NAMALWA (cell line): ENCODE data around the gene HDAC5.
A peak's percentile ranks its signal among the peaks of the same experiment; 100 is the strongest.
"Not testable (repeated sequence)": the region's sequence is repeated elsewhere in the genome, so short reads cannot be mapped to it uniquely, and the experiment has no call there.

Experiments used
- DNase-seq: peaks from one replicate; pipeline ENCODE4 v3.0.0-alpha.2; 2015; ENCODE audit warnings: low spot score

The HDAC5 gene

GRCh38 chr17:44110823-44111633 is 12.4 kb downstream of the HDAC5 start:
- DNase-seq, result peak; percentile 54

GRCh38 chr17:44110011-44110686 is 13.3 kb downstream of the HDAC5 start:
- DNase-seq, result no peak

GRCh38 chr17:44109312-44109630 is 14.2 kb downstream of the HDAC5 start:
- no peak for DNase-seq

DNA sequence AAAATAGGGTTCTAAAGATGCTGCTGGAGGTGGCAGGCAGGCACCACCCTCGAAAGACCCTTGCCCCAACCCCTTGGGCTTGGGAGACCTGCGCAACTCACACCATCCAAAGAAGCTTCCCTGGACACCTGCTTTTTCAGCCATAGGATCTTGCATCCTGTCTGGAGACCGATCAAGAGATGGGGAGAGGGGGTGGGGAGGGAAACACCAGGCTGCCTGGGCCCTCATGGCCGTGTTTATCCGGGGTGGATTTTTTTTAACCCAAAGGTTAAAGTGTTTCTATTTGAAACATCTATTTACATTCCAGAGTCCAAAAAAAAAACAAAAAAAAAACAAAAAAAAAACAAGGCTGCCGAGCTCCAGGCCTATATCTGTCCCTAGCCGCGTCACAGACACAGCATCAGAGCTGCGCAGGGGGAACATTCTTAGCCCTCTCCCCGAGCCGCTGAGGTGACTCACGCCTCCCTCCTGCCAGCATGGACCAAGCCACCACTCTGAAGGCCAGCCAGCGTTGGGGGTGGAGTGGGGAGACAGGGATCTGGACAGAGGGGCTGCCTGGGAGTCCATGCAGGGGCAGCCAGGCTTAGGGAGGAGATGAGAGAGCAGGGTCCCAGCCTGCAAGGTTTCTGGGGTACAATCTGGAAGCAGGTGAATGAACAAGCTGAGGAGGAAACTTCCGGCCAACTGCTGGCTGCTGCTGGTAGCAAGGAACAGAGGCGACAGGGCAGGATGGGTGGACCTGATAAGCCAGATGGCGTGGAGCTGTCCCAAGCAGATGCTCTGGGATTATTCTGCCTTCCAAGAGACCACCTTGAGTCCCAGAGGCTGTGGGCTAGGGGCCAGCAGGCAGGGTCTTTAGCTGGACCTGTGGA is 14.8 kb downstream of the HDAC5 start:
- DNase-seq, result no peak

DNA sequence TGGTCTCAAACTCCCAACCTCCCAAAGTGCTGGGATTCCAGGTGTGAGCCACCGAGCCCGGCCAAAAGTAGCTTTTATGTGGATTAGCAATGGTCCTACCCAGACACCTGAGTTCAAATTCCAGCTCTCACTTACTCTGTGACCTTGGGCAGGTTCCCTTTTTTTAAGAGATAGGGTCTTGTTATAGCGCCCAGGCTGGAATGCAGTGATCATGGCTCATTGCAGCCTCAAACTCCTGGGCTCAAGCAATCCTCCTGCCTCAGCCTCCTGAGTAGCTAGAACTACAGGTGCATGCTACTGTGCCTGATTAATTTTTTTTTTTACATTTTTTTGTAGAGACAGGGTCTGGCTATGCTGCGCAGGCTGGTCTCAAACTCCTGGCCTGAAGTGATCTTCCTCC is 16.6 kb downstream of the HDAC5 start:
- no peak for DNase-seq

- peak; percentile 52 for DNase-seq
These were observed 17.5 kb downstream of the HDAC5 start for GRCh38 chr17:44105941-44106340.

DNA sequence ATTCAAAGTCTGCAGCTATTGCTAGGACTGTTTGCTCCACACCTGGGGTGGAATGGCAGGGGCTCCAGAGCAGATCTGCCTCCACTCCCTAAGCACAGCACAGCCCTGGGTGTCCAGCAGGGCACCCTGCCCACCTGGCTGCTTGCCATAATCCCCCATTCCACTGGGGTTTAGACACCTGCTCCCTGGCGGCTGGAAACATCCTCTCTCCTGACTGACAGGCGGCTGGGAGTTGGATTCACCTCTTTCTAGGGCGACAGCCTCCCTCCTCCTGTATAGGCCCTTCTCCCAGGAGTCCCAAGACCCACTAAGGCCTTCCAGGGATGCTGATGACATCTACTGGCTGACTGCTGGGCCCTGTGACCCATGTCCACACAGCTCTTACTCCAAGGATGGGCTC is 18.0 kb downstream of the HDAC5 start:
- DNase-seq, result no peak

GRCh38 chr17:44102849-44103622 is 20.4 kb downstream of the HDAC5 start:
- no peak for DNase-seq

DNA sequence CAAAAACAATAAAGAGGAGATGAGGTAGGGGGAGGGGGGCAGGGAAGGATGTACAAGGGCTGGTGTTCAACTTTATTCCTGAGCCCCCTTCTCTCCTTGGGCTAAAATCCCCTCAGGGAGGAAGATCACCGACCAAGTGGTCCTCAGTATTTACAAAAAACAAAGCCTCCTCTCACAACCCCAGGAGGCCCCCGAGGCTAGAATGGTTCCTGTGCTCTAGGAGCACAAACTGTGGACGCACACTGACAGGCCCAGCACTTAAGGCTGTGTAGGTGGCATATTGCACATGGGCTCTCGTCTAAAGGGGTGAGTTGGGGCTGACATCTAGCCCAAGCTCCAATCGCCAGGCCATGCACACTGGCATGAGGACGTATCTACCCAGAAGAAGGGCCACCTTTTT is 21.6 kb downstream of the HDAC5 start:
- not testable (repeated sequence) for DNase-seq

DNA sequence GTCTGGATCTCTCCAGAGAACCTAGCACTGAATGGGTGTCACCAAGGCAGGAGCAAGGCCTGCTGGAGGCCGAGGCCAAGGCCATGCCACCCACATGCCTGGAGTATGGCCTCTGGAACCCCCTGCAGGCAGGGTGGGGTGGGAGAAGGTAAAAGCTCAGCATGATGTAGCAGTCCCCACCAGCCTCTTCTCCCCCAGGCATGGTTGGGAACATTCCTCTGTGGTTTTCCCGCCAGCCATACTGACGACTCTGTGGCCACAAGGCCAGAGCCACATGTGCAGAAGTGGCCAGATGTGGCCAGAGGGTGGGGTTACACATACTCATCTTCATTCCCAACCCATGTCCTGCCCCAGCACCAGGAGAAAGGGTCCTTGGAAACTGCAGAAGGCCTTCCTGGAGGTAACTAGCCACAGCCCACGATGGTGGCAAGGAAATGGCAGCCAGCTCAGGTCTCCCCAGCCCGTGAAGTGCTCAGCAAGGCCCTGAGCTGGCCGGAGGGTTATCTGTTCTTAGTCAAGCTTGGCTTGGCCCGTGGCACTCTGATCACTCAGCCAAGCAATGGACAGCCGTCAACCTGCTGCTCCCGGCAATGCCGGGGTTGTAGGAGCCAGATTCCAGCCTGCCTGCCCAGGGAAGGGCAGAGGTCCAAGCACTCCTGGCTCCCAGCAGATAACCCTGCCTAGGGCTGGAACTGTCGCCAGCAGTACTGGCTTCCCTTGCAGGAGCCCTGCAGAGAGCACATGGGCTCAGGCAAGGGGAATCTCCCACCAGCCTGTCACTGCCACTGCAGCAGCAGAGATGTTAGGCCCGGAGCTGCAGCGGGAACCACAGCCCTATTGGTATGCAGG is 26.1 kb downstream of the HDAC5 start:
- DNase-seq, result no peak

DNA sequence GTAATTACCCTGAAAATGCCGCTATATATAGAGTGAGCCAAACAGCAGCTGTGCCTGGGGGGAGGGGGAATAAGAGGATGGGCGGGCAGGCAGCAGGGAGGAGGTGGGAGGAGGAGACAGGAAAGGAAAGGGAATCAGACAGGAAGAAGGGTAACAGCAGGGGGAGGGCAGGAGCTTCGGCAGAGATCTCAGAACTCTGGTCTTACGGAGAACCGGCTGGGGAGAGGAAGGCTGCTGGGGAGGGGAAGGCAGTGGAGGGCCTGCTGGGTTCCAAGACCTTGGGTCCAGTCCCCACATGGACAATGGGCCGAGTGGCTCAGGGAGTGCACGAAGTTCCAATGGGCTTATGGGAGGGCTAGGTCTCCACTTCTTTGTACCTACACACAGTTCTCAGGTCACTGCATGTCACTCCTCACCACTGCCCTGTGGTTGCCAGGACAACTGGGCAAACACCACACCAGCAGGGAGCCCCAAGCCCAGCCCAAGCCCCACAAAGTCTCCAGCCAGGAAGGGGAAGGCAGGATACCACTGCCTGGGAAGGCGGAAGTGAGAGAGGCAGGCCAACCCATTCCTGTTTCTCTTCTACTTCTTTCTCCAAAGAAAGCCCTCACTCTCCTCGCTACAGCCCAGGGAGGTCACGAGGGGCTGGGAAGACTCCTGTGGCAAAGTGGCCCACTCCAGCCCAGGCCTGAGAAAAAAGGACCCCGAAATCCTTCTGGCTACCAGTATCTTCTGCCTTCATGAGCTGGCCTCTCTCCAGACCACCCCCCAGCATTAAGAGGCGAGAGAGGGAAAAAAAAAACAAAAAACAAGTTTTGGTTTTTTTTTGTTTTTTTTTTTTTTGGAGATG is 27.6 kb downstream of the HDAC5 start:
- peak; percentile 56 for DNase-seq

- DNase-seq, result no peak
These were observed 28.1 kb downstream of the HDAC5 start for GRCh38 chr17:44095388-44095646.

DNA sequence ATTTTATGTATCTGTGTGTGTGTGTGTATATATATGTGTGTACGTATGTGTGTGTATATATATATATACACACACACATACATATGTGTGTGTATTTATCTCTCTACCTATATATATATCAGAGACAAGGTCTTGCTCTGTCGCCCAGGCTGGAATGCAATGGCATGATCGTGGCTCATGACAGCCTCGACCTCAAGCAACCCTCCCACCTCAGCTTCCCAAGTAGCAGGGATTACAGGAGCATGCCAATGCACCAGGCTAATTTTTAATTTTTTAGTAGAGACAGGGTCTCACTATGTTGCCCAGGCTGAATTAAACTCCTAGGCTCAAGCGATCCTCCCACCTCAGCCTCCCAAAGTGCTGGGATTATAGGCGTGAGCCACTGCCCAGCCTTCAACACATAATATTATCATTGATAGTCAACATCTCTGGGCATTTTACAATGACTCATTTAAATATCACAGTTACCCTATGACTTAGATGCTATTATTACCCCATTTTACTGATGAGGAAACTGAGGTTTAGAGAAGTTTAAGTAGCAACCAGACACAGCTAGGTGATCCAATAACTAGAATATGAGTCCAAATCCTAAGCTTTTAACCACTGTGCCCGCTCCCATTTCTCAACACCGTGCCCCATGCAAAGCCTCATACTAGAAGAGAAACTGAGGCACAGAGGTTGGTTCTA is 28.6 kb downstream of the HDAC5 start:
- DNase-seq, result no peak

- no peak for DNase-seq
These were observed 30.1 kb downstream of the HDAC5 start for GRCh38 chr17:44093231-44093900.

DNA sequence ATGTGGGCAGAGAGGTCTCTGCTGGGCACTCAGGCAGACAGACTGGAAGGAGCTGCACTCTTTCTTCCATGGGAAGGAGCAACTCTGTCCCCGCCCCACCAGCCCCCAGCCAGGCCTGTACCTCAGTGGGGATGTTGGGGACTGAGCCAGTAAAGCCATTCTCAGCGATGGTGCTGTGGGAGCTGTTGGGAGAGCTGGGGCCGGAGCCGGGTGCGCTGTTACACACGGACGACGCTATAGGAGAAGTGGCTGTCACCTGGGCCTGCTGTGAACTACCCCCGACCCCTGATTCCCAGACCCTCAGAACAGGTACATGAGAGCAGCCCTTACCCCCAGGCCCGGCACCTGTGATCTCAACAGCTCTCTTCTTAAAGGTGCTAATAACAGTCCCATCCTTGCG is 31.4 kb downstream of the HDAC5 start:
- no peak for DNase-seq

DNA sequence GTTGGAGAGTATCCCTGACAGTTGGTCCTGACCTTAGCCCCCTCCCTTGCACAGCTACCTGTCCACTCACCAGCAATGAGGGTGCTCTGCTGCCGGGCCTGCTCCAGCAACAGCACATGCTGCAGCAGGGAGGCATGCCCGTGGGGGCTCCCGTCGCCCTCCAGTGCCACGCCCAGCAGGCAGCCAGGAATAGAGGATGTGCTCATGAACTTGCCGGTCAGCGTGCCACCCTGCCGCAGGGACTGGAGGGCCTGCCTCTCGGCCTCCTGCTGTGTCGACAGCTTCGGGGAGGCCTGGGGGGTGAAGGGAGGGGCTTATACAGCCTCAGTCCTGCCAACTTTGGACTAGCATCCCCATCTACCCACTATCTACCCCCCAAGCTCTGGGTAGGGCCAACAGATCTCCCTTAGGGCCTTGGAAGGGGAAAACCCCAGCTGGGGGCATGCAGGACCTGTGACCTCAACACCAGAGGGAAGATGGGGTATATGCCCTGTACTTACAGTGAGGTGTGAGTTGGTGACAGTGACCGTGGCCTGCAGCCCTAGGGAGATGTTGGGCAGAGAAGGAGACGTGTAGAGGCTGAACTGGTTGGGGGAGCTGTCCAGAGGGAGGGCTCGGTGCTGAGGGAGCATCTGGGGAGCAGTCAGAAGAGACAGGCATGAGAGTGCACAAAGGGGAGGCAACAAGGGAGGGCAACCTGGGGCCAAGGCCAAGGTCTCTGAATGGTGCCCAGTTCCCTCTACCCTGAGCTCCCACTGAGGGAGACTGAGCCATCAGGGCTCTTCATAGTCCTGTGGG is 32.0 kb downstream of the HDAC5 start:
- no peak for DNase-seq

DNA sequence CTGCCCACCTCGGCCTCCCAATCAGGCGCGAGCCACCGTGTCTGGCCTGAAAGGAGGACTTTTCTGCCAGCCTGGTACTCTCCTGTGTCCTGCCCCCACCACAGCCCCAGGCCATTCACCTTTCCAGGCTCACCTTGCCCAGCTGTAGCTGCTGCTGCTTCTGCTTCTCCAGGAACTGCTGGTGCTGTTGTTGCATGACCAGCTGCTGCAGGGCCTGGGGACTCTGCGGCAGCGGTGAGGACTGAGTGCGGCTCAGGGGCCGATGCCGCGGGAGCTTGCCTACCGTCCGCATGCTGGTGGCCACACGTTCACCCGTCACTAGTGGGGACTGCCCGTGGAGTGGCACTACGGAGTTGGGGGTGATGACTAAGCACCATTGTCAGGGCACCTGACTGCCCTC is 35.2 kb downstream of the HDAC5 start:
- no peak for DNase-seq

GRCh38 chr17:44087319-44087718 is 36.1 kb downstream of the HDAC5 start:
- no peak for DNase-seq
